Measurements from ENCODE around the gene RASL10B. TPM values are rescaled to one million over a fixed set of nuclear protein-coding genes. Genes with fewer than 3 reads are reported as not detected.

RASL10B gene
- polyA plus RNA-seq, 1 donor, result 3.1 TPM

Other genes starting within 250 kb of the RASL10B start
- gene SLFN12L, start 194.0 kb upstream of the RASL10B start, polyA plus RNA-seq (ENCODE audit: insufficient read length), result not detected
- gene SLFN14, start 170.8 kb upstream of the RASL10B start, polyA plus RNA-seq (ENCODE audit: insufficient read length), result 0.24 TPM
- gene PEX12, start 153.1 kb upstream of the RASL10B start, polyA plus RNA-seq (ENCODE audit: insufficient read length), result 7.1 TPM
- 75.0 TPM for gene AP2B1, start 144.3 kb upstream of the RASL10B start, polyA plus RNA-seq (ENCODE audit: insufficient read length)
- not detected for gene GAS2L2, start 21.6 kb downstream of the RASL10B start, polyA plus RNA-seq (ENCODE audit: insufficient read length)
- gene C17orf50, start 29.2 kb downstream of the RASL10B start, polyA plus RNA-seq (ENCODE audit: insufficient read length), result not detected
- 3.6 TPM for gene MMP28, start 64.0 kb downstream of the RASL10B start, polyA plus RNA-seq (ENCODE audit: insufficient read length)
- gene TAF15, start 77.8 kb downstream of the RASL10B start, polyA plus RNA-seq (ENCODE audit: insufficient read length), result 110 TPM
- gene HEATR9, start 137.3 kb downstream of the RASL10B start, polyA plus RNA-seq (ENCODE audit: insufficient read length), result 0.10 TPM
- gene CCL5, start 148.7 kb downstream of the RASL10B start, polyA plus RNA-seq (ENCODE audit: insufficient read length), result 1.2 TPM
- 0.28 TPM for gene RDM1, start 199.1 kb downstream of the RASL10B start, polyA plus RNA-seq (ENCODE audit: insufficient read length)
- not detected for gene LYZL6, start 212.1 kb downstream of the RASL10B start, polyA plus RNA-seq (ENCODE audit: insufficient read length)
- gene CCL16, start 249.9 kb downstream of the RASL10B start, polyA plus RNA-seq (ENCODE audit: insufficient read length), result 0.39 TPM

All from forelimb muscle (tissue), 1 donor.